ENCODE data around the gene CDC73. TPM values are rescaled to one million over a fixed set of nuclear protein-coding genes. Genes with fewer than 3 reads are reported as not detected.

CDC73 gene
- polyA plus RNA-seq, 1 donor (not counting 4 experiments of a cell fraction or from before 2014, with no cell fraction given), result 45.3 TPM

GRCh38 chr1:193120604-193121166 lies 1.1 kb upstream of the CDC73 start:
- Histone ChIP-seq H3K4me2 (ENCODE audit: control insufficient read depth, extremely low read depth, insufficient read depth, low read depth, low read length) (peak overlapping the region; percentile 79), H3K9me3 (ENCODE audit: control insufficient read depth, low read depth, low read length) (no peaks in the 10 kb centered on the region), H3K4me3 (ENCODE audit: control insufficient read depth in 2 of 3, extremely low read depth in 1 of 3, insufficient read depth in 2 of 3, low read depth in 1 of 3, low read length in 3 of 3) (no peak overlapping the region), H4K20me1 (ENCODE audit: control insufficient read depth, extremely low read depth, insufficient read depth, low read length) (no peaks in the 10 kb centered on the region), H3K36me3 (ENCODE audit: control insufficient read depth in 2 of 2, extremely low read depth in 1 of 2, insufficient read depth in 2 of 2, low read length in 2 of 2) (no peaks in the 10 kb centered on the region), H3K4me1 (ENCODE audit: control insufficient read depth, extremely low read depth, insufficient read depth, low read length) (peaks cover 17% of the 10 kb centered on the region), H2AFZ (ENCODE audit: control insufficient read depth, low read length) (no peak overlapping the region), H3K9me1 (ENCODE audit: control insufficient read depth, extremely low read depth, insufficient read depth, low read length) (no peaks in the 10 kb centered on the region), H3K27me3 (ENCODE audit: control insufficient read depth, extremely low read depth, insufficient read depth, low read length) (no peaks in the 10 kb centered on the region), H3K27ac (ENCODE audit: control insufficient read depth, insufficient read depth, low read length) (no peak overlapping the region), H3K9ac (ENCODE audit: control insufficient read depth, extremely low read depth, insufficient read depth, low read length) (no peak overlapping the region), H3K79me2 (ENCODE audit: control insufficient read depth, insufficient read depth, low read length) (peaks cover 33% of the 10 kb centered on the region)
- TF ChIP-seq EZH2 (IDR thresholded peaks at IDR 0.05; ENCODE audit: low read length) (no peak), CTCF (optimal IDR thresholded peaks at IDR 0.05 in 1 of 3, IDR thresholded peaks at IDR 0.05 in 1 of 3, conservative IDR thresholded peaks at IDR 0.05 in 1 of 3; ENCODE audit: extremely low read depth in 1 of 3, insufficient read depth in 2 of 3, low read length in 3 of 3) (no peak)
- no peak for FAIRE-seq
- dilution Hi-C loops (cut with MboI; ENCODE audit: extremely low pct_ligation_motif_present, low sequenced_read_pairs), result no loop called here
- DNase-seq (ENCODE audit: low read depth, low spot score), result no peak

GRCh38 chr1:193123751-193124150 lies 1.9 kb downstream of the CDC73 start:
- no peak for FAIRE-seq
- Histone ChIP-seq H3K9me1 (ENCODE audit: control insufficient read depth, extremely low read depth, insufficient read depth, low read length) (no peaks in the 10 kb centered on the region), H3K27ac (ENCODE audit: control insufficient read depth, insufficient read depth, low read length) (no peak overlapping the region), H3K79me2 (ENCODE audit: control insufficient read depth, insufficient read depth, low read length) (peaks cover 61% of the 10 kb centered on the region), H2AFZ (ENCODE audit: control insufficient read depth, low read length) (no peak overlapping the region), H3K36me3 (ENCODE audit: control insufficient read depth in 2 of 2, extremely low read depth in 1 of 2, insufficient read depth in 2 of 2, low read length in 2 of 2) (peaks cover 0 to 5% of the 10 kb centered on the region in 2 experiments), H3K9ac (ENCODE audit: control insufficient read depth, extremely low read depth, insufficient read depth, low read length) (no peak overlapping the region), H3K9me3 (ENCODE audit: control insufficient read depth, low read depth, low read length) (no peaks in the 10 kb centered on the region), H3K4me2 (ENCODE audit: control insufficient read depth, extremely low read depth, insufficient read depth, low read depth, low read length) (peak overlapping the region; percentile 78), H4K20me1 (ENCODE audit: control insufficient read depth, extremely low read depth, insufficient read depth, low read length) (no peaks in the 10 kb centered on the region), H3K27me3 (ENCODE audit: control insufficient read depth, extremely low read depth, insufficient read depth, low read length) (no peaks in the 10 kb centered on the region), H3K4me1 (ENCODE audit: control insufficient read depth, extremely low read depth, insufficient read depth, low read length) (peaks cover 13% of the 10 kb centered on the region), H3K4me3 (ENCODE audit: control insufficient read depth in 2 of 3, extremely low read depth in 1 of 3, insufficient read depth in 2 of 3, low read depth in 1 of 3, low read length in 3 of 3) (peak overlapping the region in 2 of 3 experiments; percentile 74 to 91)
- TF ChIP-seq CTCF (optimal IDR thresholded peaks at IDR 0.05 in 1 of 3, IDR thresholded peaks at IDR 0.05 in 1 of 3, conservative IDR thresholded peaks at IDR 0.05 in 1 of 3; ENCODE audit: extremely low read depth in 1 of 3, insufficient read depth in 2 of 3, low read length in 3 of 3) (no peak), EZH2 (IDR thresholded peaks at IDR 0.05; ENCODE audit: low read length) (no peak)
- no peak for DNase-seq (ENCODE audit: low read depth, low spot score)
- dilution Hi-C loops (cut with MboI; ENCODE audit: extremely low pct_ligation_motif_present, low sequenced_read_pairs), result no loop called here

Data from keratinocyte (primary cell).